Caki2 (cell line): ENCODE measurements around the gene DLGAP4. TPM values are rescaled to one million over a fixed set of nuclear protein-coding genes. Genes with fewer than 3 reads are reported as not detected.

Experiments
- DNase-seq: peaks from one replicate; pipeline ENCODE4 v3.0.0-alpha.2; 2015; ENCODE audit warnings: low read depth
- in situ Hi-C: cut with HindIII; loops from 2 replicates; pipeline ENCODE4 v1.10.0; 2016; ENCODE audit warnings: low sequenced_read_pairs, low pct_unique_long_range_greater_than_20kb, mixed read lengths
- total RNA-seq: library from RNA; depleted of rRNA; stranded (reverse); fragments of >200 nt; shearing (Covaris generic); gene quantifications from 2 replicates; pipeline ENCODE4 v1.2.3, GENCODE V29; 2014; ENCODE audit warnings: low replicate concordance; rRNA removed

Gene DLGAP4
- total RNA-seq, 1 experiment from 2014 or later, result 9.0 TPM

DNA sequence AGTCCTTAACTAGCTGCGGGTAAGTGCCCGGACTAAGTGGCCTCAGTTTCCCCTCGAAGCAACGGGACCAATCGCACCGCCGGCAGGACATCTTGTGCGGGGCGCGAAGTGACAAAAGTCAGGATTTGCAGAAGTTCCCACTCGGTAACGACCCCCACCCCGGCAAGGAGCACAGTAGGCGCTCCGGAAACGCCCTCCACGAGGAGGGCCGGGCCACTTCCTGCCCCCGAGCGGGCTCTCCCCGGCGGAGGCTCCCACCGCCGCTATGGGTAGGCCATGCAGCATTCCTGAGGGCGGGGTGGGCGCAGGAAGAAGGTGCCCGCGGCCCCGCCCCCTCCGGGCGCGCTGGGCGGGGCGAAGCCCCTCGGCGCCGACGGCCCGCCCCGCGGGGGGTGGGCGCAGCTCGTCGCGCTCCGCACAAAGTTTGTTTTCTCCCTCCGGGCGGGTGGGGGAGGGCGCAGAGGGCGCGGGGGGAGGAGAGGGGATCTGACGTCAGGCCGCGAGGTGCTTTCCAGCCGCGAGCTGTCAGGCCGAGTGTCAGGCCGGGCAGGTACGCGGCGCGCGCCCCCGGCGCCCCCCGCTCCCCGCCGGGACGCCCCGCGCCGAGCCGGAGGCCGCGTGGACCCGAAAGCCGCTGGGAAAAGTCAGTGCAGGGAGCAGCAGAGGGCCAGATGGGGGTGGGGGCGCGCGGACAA is 267.1 kb downstream of the DLGAP4 start, which contains the start of gene TGIF2:
Gene TGIF2 (plus strand): TSS at position 495 of the 695 bp plus-strand sequence. CDS start 5,178 bp downstream, outside the sequence.
- DNase-seq, result peak; percentile 88
- in situ Hi-C loops, result no loop called here

DNA sequence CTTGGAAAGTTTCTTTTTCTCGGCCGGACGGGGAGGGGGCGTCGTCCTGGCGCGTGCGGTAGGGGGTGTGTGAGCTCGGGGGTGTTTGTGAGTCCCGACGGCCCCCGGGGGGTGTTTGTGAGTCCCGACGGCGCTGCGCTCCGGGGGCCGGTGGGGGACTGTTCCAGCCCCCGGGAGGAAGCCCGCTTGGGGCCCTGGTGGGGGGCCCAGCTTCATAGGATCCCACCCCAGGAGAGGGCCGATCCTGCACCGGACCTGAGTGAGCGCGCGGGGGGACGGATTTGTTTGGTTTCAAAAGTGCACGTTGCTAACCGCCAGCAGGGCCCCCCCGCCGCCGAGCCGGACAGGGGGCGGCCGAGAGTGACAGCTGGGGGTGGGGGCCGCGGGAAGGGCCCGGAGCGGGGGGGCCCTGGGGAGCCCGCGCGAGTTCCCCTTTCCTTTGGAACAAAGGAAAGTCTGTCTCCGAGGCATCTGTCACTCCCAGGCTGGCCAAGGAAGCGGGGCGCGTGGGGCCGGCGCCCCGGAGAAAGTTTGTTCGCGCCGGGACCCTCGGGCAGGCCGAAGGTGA is 267.7 kb downstream of the DLGAP4 start:
- DNase-seq, result no peak
- in situ Hi-C loops, result no loop called here

DNA sequence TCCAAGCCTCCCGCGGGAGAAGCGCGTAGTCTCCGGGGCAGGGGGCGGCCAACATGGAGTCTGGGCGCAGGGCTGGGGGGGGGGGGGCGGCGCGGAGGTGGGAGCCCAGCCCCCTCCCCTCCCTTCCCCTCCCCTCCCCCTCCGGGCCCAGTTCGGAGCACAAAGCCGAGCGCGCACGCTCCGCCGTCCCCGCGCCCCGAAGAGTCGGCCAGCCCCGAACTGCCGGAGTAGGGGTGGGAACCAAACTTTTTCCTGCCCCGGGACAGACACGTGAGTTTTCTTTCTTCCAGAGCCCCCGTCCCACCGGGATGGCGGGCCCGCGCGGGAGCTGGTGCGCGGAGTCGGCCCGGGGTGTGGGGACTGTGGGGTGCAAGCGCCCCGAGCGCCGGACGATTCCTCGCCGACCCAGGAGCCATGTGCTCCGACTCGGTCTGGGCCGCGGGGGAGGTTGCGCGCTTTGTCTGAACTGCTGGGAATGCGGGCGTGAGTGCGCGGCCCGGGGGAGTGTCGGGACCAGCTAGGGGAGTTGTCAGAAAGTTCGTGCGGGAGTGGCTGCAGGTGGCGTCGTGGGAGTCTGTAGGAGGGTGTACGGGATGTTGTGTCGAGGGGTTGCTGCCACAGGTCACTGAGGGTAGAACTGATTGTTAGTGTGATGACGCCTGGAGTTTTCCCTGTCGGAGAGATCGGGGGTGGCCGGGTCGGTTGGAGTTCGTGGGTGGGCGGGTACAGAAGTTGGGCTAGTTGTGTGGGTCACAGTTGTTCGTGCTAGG is 268.4 kb downstream of the DLGAP4 start:
- no peak for DNase-seq
- in situ Hi-C loops, result no loop called here

DNA sequence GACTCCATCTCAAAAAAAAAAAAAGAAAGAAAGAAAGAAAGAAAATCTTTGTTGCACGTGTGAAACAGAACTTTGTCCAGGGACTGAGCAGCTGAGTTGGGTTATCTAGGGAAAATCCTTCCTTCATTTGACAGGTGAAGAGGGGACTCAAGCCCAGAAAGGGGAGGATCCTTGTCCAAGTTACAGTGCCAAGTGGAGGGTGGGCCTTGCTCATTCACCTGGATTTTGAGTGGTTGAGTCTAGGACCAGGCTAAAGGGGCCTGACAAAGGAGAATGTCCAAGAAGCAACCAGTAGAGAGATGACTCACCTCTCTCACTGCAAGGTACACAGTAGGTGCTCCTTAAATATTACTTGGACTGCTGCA is 269.9 kb downstream of the DLGAP4 start:
- in situ Hi-C loops, result no loop called here
- DNase-seq, result no peak

Other genes with a start within 250 kb of the DLGAP4 start
- gene EPB41L1, start 151.6 kb upstream of the DLGAP4 start, total RNA-seq, result 44.7 and 54.4 TPM in 2 replicates
- 40.3 and 45.1 TPM in 2 replicates for gene AAR2, start 69.9 kb upstream of the DLGAP4 start, total RNA-seq
- not detected in 2 replicates for gene MYL9, start 235.2 kb downstream of the DLGAP4 start, total RNA-seq